NCI-H345 (cell line): ENCODE results near the gene ABHD3.
"Not testable (repeated sequence)": the region's sequence is repeated elsewhere in the genome, so short reads cannot be mapped to it uniquely, and the experiment has no call there.

Experiments used
- DNase-seq: peaks from one replicate; lab custom pipeline; 2025; lab: John Stamatoyannopoulos, UW

The ABHD3 gene

GRCh38 chr18:21703241-21703820, 1.2 kb downstream of the ABHD3 start:
- DNase-seq = peak; percentile 33

GRCh38 chr18:21702602-21703001, 2.0 kb downstream of the ABHD3 start:
- no peak for DNase-seq

GRCh38 chr18:21701621-21702020, 3.0 kb downstream of the ABHD3 start:
- DNase-seq = no peak

GRCh38 chr18:21700528-21701075, 4.0 kb downstream of the ABHD3 start:
- no peak for DNase-seq

- no peak for DNase-seq
These were observed 11.3 kb downstream of the ABHD3 start for GRCh38 chr18:21693322-21693721.

- no peak for DNase-seq
These were observed 14.8 kb downstream of the ABHD3 start for GRCh38 chr18:21689736-21690135.

- DNase-seq = no peak
These were observed 18.1 kb downstream of the ABHD3 start for GRCh38 chr18:21686282-21687105.

- not testable (repeated sequence) for DNase-seq
These were observed 19.0 kb downstream of the ABHD3 start for GRCh38 chr18:21685556-21685981.

- no peak for DNase-seq
These were observed 19.8 kb downstream of the ABHD3 start for GRCh38 chr18:21684731-21685130.

GRCh38 chr18:21682371-21683051, 22.1 kb downstream of the ABHD3 start:
- DNase-seq = no peak

GRCh38 chr18:21680161-21680560, 24.4 kb downstream of the ABHD3 start:
- DNase-seq = no peak

- DNase-seq = no peak
These were observed 25.7 kb downstream of the ABHD3 start for GRCh38 chr18:21678859-21679258.

- DNase-seq = not testable (repeated sequence)
These were observed 29.2 kb downstream of the ABHD3 start for GRCh38 chr18:21675354-21675753.

GRCh38 chr18:21672521-21673267, 31.9 kb downstream of the ABHD3 start:
- DNase-seq = no peak

GRCh38 chr18:21669736-21670285, 34.8 kb downstream of the ABHD3 start:
- no peak for DNase-seq

- DNase-seq = no peak
These were observed 40.5 kb downstream of the ABHD3 start for GRCh38 chr18:21664069-21664468.

GRCh38 chr18:21663578-21663977, 41.0 kb downstream of the ABHD3 start:
- DNase-seq = no peak

GRCh38 chr18:21662581-21662980, 42.0 kb downstream of the ABHD3 start:
- no peak for DNase-seq

- DNase-seq = no peak
These were observed 44.5 kb downstream of the ABHD3 start for GRCh38 chr18:21660078-21660477.

- no peak for DNase-seq
These were observed 48.2 kb downstream of the ABHD3 start for GRCh38 chr18:21656402-21656801.

GRCh38 chr18:21653361-21653760, 51.2 kb downstream of the ABHD3 start:
- no peak for DNase-seq

- DNase-seq = no peak
These were observed 52.5 kb downstream of the ABHD3 start for GRCh38 chr18:21652073-21652472.
